ENCODE results near the gene CDKN2AIPNL.

GRCh38 chr5:134398609-134399155 lies 13.0 kb downstream of the CDKN2AIPNL start:
- no peak for TF ChIP-seq POLR2A (IDR thresholded peaks at IDR 0.05)
- no peak for TF ChIP-seq CTCF (IDR thresholded peaks at IDR 0.05)
